GM12878 (cell line): ENCODE measurements around the gene ANO2. TPM values are rescaled to one million over a fixed set of nuclear protein-coding genes. Genes with fewer than 3 reads are reported as not detected.

ENCODE experiments used
- ATAC-seq: fragments of 200-7000 bp; cut with Tn5 transposase; 3 replicates; pipeline ENCODE4 v1.9.1; 2020; ENCODE audit warnings: mild to moderate bottlenecking, moderate library complexity
- BruUV-seq: library from RNA; stranded (reverse); fragments of 400-500 nt; replicated peaks from 2 replicates; lab custom pipeline; 2021; lab: Mats Ljungman, UMichigan
- CTCF ChIA-PET: fragments of 300-600 bp; sonication (Branson Sonifier 250); formaldehyde crosslinking; extraction: SDS; loops from one replicate; lab custom pipeline; 2021; ENCODE audit warnings: inconsistent platforms; lab: Yijun Ruan, JAX
- POLR2A ChIA-PET: fragments of 350-600 bp; formaldehyde crosslinking; extraction: SDS; loops from one replicate; lab custom pipeline; 2021; ENCODE audit warnings: inconsistent platforms; lab: Charles Lee
- RAD21 ChIA-PET: fragments of 300-600 bp; sonication (Branson Sonifier 250); formaldehyde crosslinking; loops from one replicate; lab custom pipeline; 2023; ENCODE audit warnings: antibody characterized with exemption; ENCODE audit not compliant: unreplicated experiment; lab: Charles Lee
- SMC1A ChIA-PET: fragments of 300-600 bp; sonication (Branson Sonifier 250); formaldehyde crosslinking; loops from one replicate; lab custom pipeline; 2023; ENCODE audit not compliant: unreplicated experiment, uncharacterized antibody; lab: Charles Lee
- DNase-seq: peaks from one replicate; pipeline ENCODE4 v3.0.0-alpha.2; 2011; ENCODE audit warnings: low read depth, low spot score
- FAIRE-seq: peaks from 3 replicates; lab custom pipeline; 2011; peaks lifted over from hg19 to GRCh38; lab: Jason Lieb, UNC
- H2AFZ ChIP-seq: 2 replicates; pipeline ENCODE4 v1.6.0; 2011; ENCODE audit warnings: low read depth, low read length, control low read depth; ENCODE audit not compliant: control insufficient read depth
- H3K27ac ChIP-seq: 2 replicates; pipeline ENCODE4 v1.5.1; 2011; ENCODE audit warnings: control low read depth; ENCODE audit not compliant: control insufficient read depth, insufficient read depth
- H3K27me3 ChIP-seq, 2 experiments: replicated peaks in 1 of 2; 2 replicates each; pipeline versions ENCODE4 v1.6.0 to v1.6.1; 2011; ENCODE audit warnings: low read length in 1 of 2; ENCODE audit not compliant: control insufficient read depth in 2 of 2, insufficient read depth in 2 of 2
- H3K36me3 ChIP-seq, 2 experiments: 2 replicates each; pipeline ENCODE4 v1.5.1; 2011; ENCODE audit warnings: low read length in 1 of 2; ENCODE audit not compliant: control insufficient read depth in 2 of 2, insufficient read depth in 2 of 2
- H3K4me1 ChIP-seq: 2 replicates; pipeline ENCODE4 v1.6.1; 2011; ENCODE audit warnings: mild to moderate bottlenecking, low read length, moderate library complexity, mixed read lengths; ENCODE audit not compliant: control insufficient read depth, insufficient read depth
- H3K4me2 ChIP-seq: 2 replicates; pipeline ENCODE4 v1.6.0; 2011; ENCODE audit warnings: control low read depth; ENCODE audit not compliant: control insufficient read depth, insufficient read depth
- H3K4me3 ChIP-seq: fragments of 200-600 bp; sonication (generic); 2 replicates; pipeline ENCODE4 v1.5.1; 2016
- H3K79me2 ChIP-seq: 2 replicates; pipeline ENCODE4 v1.6.0; 2011; ENCODE audit warnings: low read length; ENCODE audit not compliant: control insufficient read depth, insufficient read depth
- H3K9ac ChIP-seq: 2 replicates; pipeline ENCODE4 v1.8.0; 2011; ENCODE audit warnings: low read length, control low read depth, mixed read lengths; ENCODE audit not compliant: control insufficient read depth, insufficient read depth
- H3K9me3 ChIP-seq: replicated peaks from 3 replicates; pipeline ENCODE4 v1.5.1; 2011; ENCODE audit warnings: mild to moderate bottlenecking, low read length; ENCODE audit not compliant: control insufficient read depth, insufficient read depth
- H4K20me1 ChIP-seq: 2 replicates; pipeline ENCODE4 v1.6.0; 2011; ENCODE audit not compliant: control insufficient read depth, insufficient read depth
- BACH1 ChIP-seq: fragments of 450-650 bp; IDR thresholded peaks from 2 replicates; pipeline ENCODE4 v1.6.1; 2017; ENCODE audit warnings: mild to moderate bottlenecking, borderline replicate concordance
- BCL11A ChIP-seq: IDR thresholded peaks from 2 replicates; pipeline ENCODE4 v1.6.1; 2011; ENCODE audit warnings: low read depth, low read length
- EZH2 ChIP-seq: IDR thresholded peaks from 2 replicates; pipeline ENCODE4 v1.6.1; 2012; ENCODE audit warnings: low read depth, mild to moderate bottlenecking, control low read depth, inconsistent platforms, low read length, borderline replicate concordance; ENCODE audit not compliant: control insufficient read depth
- MEF2B ChIP-seq: fragments of 450-650 bp; IDR thresholded peaks from 2 replicates; pipeline ENCODE4 v1.6.1; 2018; ENCODE audit warnings: mild to moderate bottlenecking, moderate library complexity; ENCODE audit not compliant: partially characterized antibody, poor library complexity, severe bottlenecking
- POLR2AphosphoS2 ChIP-seq: IDR thresholded peaks from 2 replicates; pipeline ENCODE4 v1.6.1; 2011; ENCODE audit warnings: low read depth, mild to moderate bottlenecking, low read length, improper control_type of control experiment, moderate library complexity
- RCOR1 ChIP-seq: conservative IDR thresholded peaks from 2 replicates; pipeline ENCODE4 v1.6.1; 2012; ENCODE audit warnings: low read depth, low read length, improper control_type of control experiment
- REST ChIP-seq: IDR thresholded peaks from 2 replicates; pipeline ENCODE4 v1.6.1; 2012; ENCODE audit warnings: mild to moderate bottlenecking, low read depth, low read length
- TCF3 ChIP-seq: IDR thresholded peaks from 2 replicates; pipeline ENCODE4 v1.6.1; 2012; ENCODE audit warnings: low read depth, mild to moderate bottlenecking, low read length, borderline replicate concordance; ENCODE audit not compliant: insufficient read depth
- ZNF207 ChIP-seq: fragments of 450-650 bp; IDR thresholded peaks from 2 replicates; pipeline ENCODE4 v1.6.1; 2014; ENCODE audit warnings: antibody characterized with exemption, mild to moderate bottlenecking, borderline replicate concordance
- WGBS: methylation state at CpG from one replicate; pipeline ENCODE4 v1.1.6; 2016; ENCODE audit warnings: low lambda C conversion rate; ENCODE audit not compliant: insufficient replicate concordance, insufficient coverage; ENCODE audit errors: missing lambda C conversion rate; 5-methylcytosine and 5-hydroxymethylcytosine counted together
- in situ Hi-C: fragments of 300-500 bp; cut with MboI; formaldehyde crosslinking; loops from 9 replicates; pipeline ENCODE4 v1.14.3; 2018; ENCODE audit warnings: mixed read lengths
- intact Hi-C: fragments of 100-400 bp; cut with micrococcal nuclease; formaldehyde crosslinking; loops from one replicate; pipeline ENCODE4 v1.14.2; 2022; ENCODE audit not compliant: unreplicated experiment
- polyA plus RNA-seq, 11 experiments: library from polyadenylated mRNA; depleted of rRNA in 4 of 11; unstranded in 6 of 11; stranded (reverse) in 5 of 11; fragments of >200 nt; fragmentation: Nextera tagmentation in 4 of 11; fragmentation: Illumina TruSeq in 1 of 11; extraction: Ambion mirVana in 4 of 11; extraction: Trizol in 1 of 11; gene quantifications; 1 replicate in 1 of 11; 2 replicates in 10 of 11; pipeline versions ENCODE4 v1.2.1 to v1.2.3, GENCODE V29; 2011 to 2016; ENCODE audit warnings: inconsistent platforms in 2 of 11, missing spikeins in 2 of 11, low read depth in 1 of 11
- total RNA-seq, 4 experiments: library from RNA; depleted of rRNA in 3 of 4; stranded (reverse); fragments of >200 nt in 3 of 4; fragmentation: Illumina TruSeq in 1 of 4; extraction: Trizol in 1 of 4; gene quantifications; 2 replicates each; pipeline versions ENCODE4 v1.2.1 to v1.2.3, GENCODE V29; 2013 to 2021

The ANO2 gene
- total and polyA plus RNA-seq, 10 of the 15 experiments (the other 5 are each of a cell fraction or from before 2014, with no cell fraction given), result not detected

GRCh38 chr12:5773550-5773949 is 171.5 kb downstream of the ANO2 start:
- no peak for TF ChIP-seq RCOR1
- no peak for TF ChIP-seq ZNF207
- no peak for TF ChIP-seq POLR2AphosphoS2
- no peak for TF ChIP-seq REST
- TF ChIP-seq EZH2, result no peak
- no peak for TF ChIP-seq MEF2B
- TF ChIP-seq BCL11A, result no peak
- no peak for TF ChIP-seq TCF3
- TF ChIP-seq BACH1, result no peak
- H3K27ac ChIP-seq, result no peak overlapping the region
- FAIRE-seq, result no peak
- ChIA-PET RAD21 (no interaction called here), SMC1A (no interaction called here), POLR2A (no interaction called here), CTCF (interaction anchor here (1.5 kb wide), 1 partner anchor 28 kb away, joined by 4 read pairs; no protein-coding TSS in a partner anchor)
- H3K27me3 ChIP-seq, result peaks cover 3% of the 10 kb centered on the region in 2 experiments; a peak in 2 of 4 replicates
- H3K9ac ChIP-seq, result no peak overlapping the region
- intact Hi-C loops (no loop called here), in situ Hi-C loops (no loop called here)
- H3K4me2 ChIP-seq, result no peak overlapping the region
- BruUV-seq, result no TSS peak
- no peak for ATAC-seq
- WGBS, result 10% methylated on average over 3 of the region's 3 CpGs
- H3K36me3 ChIP-seq, result no peaks in the 10 kb centered on the region
- H2AFZ ChIP-seq, result no peak overlapping the region
- H3K9me3 ChIP-seq, result no peaks in the 10 kb centered on the region
- no peaks in the 10 kb centered on the region for H3K4me1 ChIP-seq
- H3K79me2 ChIP-seq, result no peaks in the 10 kb centered on the region
- no peak overlapping the region for H3K4me3 ChIP-seq
- no peaks in the 10 kb centered on the region for H4K20me1 ChIP-seq
- DNase-seq, result no peak
